ENCODE data around the gene NOTCH3.

The NOTCH3 gene

GRCh38 chr19:15122331-15123030 is 78.3 kb downstream of the NOTCH3 start:
- DNase-seq, result no peak

GRCh38 chr19:15120135-15121026 is 80.4 kb downstream of the NOTCH3 start:
- no peak for DNase-seq

GRCh38 chr19:15118789-15119494 is 81.9 kb downstream of the NOTCH3 start:
- no peak for DNase-seq

- no peak for DNase-seq
These were observed 82.5 kb downstream of the NOTCH3 start for GRCh38 chr19:15118248-15118647.

- DNase-seq, result no peak
These were observed 83.9 kb downstream of the NOTCH3 start for GRCh38 chr19:15116856-15117255.

GRCh38 chr19:15115762-15116615 is 84.8 kb downstream of the NOTCH3 start:
- DNase-seq, result no peak

GRCh38 chr19:15115080-15115479 is 85.7 kb downstream of the NOTCH3 start:
- DNase-seq, result no peak

GRCh38 chr19:15114153-15114540 is 86.6 kb downstream of the NOTCH3 start:
- no peak for DNase-seq

- no peak for DNase-seq
These were observed 87.3 kb downstream of the NOTCH3 start for GRCh38 chr19:15113245-15114152.

GRCh38 chr19:15112385-15112784 is 88.4 kb downstream of the NOTCH3 start:
- no peak for DNase-seq

- DNase-seq, result no peak
These were observed 89.0 kb downstream of the NOTCH3 start for GRCh38 chr19:15111758-15112157.

GRCh38 chr19:15110418-15110815 is 90.4 kb downstream of the NOTCH3 start:
- DNase-seq, result no peak

- no peak for DNase-seq
These were observed 90.9 kb downstream of the NOTCH3 start for GRCh38 chr19:15109768-15110417.

Data from stimulated activated CD4-positive, alpha-beta T cell treated with anti-CD3 and anti-CD28 coated beads, Interleukin-2, amount 100 ng/mL, for 48 hours (primary cell).